SKM-1 treated with dmso at 0.1 percent for 144 hours (cell line): ENCODE measurements around the gene SMIM3.
"Not testable (repeated sequence)": the region's sequence is repeated elsewhere in the genome, so short reads cannot be mapped to it uniquely, and the experiment has no call there.

Experiments used
- DNase-seq: peaks from one replicate; lab custom pipeline; 2025; ENCODE audit not compliant: unreplicated experiment; lab: John Stamatoyannopoulos, UW

Gene SMIM3, protein sequence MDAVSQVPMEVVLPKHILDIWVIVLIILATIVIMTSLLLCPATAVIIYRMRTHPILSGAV

GRCh38 chr5:150778517-150779396 is at the start of gene SMIM3:
Gene SMIM3 (plus strand): TSS chr5:150778757. CDS start chr5:150795441, 16,684 bp downstream.
- DNase-seq = peak; percentile 51

DNA sequence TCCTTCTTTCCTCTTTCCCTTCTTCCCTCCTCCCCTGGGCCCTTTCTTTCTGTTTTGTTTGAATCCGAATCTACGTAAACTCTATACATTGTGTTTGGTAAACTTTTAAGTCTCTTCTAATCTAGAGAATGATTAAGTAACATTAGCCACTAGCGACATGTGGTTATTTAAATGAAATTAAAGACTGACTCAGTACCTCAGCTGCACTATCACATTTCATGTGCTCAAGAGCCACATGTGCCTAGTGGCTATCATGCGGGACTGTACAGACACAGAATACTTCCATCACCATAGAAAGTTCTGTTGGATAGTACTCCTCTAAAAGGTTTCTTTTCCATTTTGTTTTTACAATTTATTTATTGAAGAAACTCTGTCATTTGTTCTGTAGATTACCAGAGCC is 48.7 kb upstream of the SMIM3 start:
- no peak for DNase-seq

DNA sequence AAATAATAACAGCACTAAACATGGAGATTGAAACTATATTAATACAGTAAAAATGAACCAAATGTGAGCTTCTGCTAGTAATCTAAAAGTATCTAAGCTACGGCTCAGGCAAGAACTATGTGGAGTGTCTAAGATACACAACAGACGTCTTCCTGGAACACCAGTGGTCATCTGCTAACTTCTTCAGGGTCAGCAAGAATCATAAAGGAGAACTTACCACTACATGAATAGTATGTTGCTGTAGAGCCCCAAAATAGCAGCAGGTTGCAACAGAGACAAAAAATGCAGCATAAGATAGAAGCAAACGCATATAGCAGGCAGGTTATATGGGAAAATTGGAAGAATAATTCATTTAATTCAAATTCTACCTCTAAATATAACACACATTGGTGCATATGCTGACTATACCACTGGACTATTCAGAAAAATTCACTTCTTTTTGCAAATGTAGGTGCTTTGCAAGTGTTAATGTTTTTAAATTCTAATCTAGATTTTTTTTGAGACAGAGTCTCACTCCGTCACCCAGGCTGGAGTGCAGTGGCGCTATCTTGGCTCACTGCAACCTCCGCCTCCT is 46.8 kb upstream of the SMIM3 start:
- no peak for DNase-seq

DNA sequence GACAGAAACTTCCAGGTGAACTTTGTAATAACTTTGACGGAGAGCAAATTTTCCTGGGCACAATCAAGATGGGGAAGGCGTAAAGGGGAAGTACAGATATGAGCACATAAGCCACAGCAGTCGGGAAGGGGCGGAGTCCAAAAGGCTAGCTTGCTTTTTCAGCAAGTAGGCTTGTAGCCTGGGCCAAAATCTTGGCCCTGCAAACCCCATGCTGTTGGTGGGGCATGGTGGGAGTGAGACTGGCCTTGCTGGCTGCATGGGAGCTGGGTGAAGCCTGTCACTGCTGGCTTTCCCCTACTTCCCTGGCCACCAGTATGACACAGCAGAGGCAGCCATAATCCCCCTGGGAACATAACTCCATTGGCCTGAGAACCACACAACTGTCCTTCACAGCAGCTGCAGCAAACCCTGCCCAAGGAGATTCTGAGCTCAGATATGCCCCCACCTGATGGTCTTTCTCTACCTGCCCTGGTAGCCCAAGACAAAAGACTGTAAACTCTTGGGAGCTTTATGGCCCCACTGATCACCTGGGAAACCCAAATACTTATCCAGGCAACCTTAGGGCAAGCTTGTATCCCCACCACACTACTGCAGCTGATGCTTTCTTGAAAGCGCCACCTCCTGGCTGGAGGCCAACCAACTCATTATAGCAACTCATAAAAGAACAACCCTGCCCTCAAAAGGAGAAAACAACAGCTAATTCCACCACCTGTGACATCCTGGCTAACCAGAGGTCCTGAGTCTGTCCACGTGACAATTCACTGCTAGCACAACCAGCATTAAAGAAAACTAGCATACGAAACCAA is 43.8 kb upstream of the SMIM3 start:
- DNase-seq = peak; percentile 87

DNA sequence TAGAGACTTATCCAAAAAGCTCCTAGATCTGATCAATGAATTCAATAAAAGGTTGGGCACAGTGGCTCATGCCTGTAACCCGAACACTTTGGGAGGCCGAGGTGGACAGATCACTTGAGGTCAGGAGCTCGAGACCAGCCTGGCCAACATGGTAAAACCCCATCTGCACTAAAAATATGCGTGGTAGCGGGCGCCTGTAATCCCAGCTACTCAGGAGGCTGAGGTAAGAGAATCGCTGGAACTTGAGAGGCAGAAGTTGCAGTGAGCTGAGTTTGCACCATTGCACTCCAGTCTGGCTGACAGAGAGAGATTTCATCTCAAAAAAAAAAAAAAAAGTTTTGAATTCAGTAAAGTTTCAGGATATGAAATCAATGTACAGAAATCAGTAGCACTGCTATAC is 39.7 kb upstream of the SMIM3 start:
- no peak for DNase-seq

GRCh38 chr5:150740992-150741391 is 37.6 kb upstream of the SMIM3 start:
- no peak for DNase-seq

DNA sequence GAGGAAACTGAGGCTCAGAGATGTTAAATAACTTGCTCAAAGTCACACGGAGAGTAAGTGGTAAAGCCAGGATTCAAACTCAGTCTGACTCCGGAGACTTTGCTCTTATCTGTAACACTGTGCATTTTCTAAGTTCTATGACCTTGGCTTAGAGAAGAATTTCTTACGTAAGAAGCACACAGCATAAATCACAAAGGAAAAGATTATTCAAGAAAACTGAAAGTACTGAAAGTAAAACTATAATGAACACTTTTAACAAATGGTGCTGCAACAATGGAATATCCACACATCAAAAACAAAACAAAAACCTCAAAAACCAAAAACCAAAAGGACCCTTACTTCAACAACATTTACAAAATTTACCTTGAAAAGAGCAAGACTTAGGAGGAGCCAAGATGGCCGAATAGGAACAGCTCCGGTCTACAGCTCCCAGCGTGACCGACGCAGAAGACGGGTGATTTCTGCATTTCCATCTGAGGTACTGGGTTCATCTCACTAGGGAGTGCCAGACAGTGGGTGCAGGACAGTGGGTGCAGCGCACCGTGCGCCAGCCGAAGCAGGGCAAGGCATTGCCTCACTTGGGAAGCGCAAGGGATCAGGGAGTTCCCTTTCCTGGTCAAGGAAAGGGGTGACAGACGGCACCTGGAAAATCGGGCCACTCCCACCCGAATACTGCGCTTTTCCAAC is 36.0 kb upstream of the SMIM3 start:
- DNase-seq = not testable (repeated sequence)

DNA sequence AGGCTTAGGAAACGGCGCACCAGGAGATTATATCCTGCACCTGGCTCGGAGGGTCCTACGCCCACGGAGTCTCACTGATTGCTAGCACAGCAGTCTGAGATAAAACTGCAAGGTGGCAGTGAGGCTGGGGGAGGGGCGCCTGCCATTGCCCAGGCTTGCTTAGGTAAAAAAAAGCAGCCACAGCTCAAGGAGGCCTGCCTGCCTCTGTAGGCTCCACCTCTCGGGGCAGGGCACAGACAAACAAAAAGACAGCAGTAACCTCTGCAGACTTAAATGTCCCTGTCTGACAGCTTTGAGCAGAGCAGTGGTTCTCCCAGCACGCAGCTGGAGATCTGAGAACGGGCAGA is 35.4 kb upstream of the SMIM3 start:
- not testable (repeated sequence) for DNase-seq

- DNase-seq = no peak
These were observed 28.1 kb upstream of the SMIM3 start for GRCh38 chr5:150750469-150750868.

DNA sequence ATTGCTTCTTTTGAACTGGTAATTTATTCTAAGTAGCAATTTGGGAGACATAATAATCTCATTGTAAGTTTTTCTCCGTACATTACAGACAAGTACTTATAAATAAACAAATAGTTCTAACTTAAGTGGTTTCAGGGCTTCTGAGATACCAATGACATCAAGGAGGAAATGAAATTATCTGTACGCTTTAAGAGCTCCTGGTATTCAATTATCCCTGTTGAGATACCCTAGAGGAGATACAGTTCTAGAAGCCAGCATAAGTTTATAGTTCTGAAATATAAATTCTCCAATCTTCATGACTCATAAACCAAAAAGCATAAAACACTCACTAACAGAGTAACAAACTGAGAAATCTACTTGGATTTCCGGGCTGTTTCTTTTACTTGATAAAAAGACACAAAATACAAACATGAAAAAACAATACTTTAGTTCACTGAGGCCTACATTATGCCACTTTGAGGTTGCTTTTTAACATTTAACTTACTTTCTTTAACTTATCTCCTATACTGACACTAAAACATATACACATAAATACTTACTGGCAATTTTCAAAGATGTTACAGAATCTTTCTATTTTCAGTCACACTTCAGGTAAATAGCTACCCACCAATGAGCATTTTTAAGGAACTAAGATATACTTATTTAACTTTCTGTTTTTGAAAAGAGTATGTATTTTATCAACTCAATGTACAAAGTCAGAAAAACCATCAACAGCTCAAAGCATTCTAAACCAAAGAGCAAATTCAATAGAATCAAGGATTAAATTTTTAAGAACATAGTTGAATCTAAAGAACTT is 27.3 kb upstream of the SMIM3 start:
- no peak for DNase-seq

DNA sequence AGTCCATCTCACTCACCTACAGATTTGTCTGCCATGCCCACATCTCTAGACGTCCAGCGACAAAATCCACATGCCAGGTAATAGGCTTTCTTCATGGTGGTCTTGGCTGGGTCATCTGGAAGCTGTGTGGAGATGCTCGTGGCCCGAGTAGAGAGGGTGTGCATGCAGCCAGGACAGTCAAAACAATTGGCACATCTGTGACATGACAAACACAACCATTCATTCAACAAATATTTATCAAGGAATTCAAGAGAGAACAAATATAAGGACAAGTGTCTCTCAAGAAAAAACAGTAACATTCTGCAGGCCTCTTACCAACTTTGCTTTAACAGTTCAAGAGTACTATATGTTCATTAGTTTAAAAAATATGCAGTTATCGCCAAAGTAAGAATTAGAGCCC is 25.1 kb upstream of the SMIM3 start:
- no peak for DNase-seq

DNA sequence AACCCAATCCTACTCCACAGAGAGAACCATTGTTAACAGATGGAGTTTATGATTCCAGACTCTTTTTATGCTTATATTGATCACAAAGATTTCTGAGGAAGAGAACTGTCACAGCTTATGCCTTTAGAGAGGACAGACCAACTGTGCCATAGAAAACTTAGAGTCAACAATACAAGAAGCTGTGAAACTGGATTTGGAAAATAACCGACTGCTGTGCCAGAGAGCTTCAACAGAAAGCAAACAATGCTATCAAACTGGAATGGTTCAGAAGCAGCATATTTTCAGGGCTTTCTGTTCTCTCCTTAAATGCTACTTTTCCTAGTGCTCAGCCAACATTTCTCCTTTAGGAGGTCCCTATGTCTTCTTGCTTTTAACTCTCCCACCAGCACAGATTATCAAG is 24.7 kb upstream of the SMIM3 start:
- no peak for DNase-seq

GRCh38 chr5:150757087-150757649 is 21.4 kb upstream of the SMIM3 start:
- DNase-seq = no peak

DNA sequence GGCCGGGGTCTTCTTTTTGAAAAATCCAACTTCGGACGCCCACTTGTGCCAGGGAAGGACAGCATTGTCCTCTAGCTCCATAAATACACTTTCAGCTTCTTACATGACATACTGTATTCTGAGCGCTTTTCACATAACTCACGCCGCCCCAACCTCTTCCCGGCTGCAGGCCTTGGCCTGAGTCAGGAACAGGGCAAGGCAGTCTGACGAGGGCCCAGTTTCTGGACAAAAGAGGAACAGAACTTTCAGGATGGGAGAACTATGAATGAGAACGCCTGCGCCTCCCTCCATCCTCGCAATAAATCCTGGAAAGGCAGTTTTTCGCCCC is 20.4 kb upstream of the SMIM3 start:
- DNase-seq = no peak

- DNase-seq = peak; percentile 99
These were observed 19.8 kb upstream of the SMIM3 start, which contains the start of gene DCTN4 for GRCh38 chr5:150758531-150759333. Gene DCTN4 (minus strand): TSS chr5:150759017. CDS start chr5:150758993, 24 bp downstream.

DNA sequence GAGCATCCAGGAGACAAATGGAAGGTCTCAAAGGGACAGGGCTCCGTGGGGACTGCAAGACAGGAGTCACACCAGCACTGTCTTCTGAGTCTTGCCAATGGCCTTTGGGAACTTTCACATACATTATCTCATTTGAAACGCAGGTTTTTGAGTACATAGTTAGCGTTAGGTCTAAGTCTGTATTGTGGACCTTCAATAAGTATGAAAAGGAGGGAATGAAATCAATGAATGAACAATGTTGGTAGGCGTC is 19.3 kb upstream of the SMIM3 start:
- no peak for DNase-seq

DNA sequence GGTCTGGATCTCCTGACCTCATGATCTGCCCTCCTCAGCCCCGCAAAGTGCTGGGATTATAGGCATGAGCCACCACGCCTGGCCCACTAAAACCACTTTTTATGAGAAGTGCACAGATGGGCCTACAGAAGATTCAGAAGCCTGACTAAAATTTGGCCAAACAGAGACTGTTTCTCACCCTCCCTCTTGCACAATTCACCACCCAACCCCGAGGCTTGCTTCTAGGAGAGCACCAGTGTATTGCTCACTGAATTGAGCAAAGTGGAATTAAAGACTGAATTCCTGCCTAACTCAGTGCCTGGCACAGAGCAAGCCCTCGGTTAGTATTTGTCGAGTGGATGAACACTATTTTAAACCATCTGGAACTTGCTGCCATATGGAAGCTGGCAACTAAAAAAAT is 16.3 kb upstream of the SMIM3 start:
- peak; percentile 87 for DNase-seq

GRCh38 chr5:150763023-150763769 is 15.4 kb upstream of the SMIM3 start:
- DNase-seq = peak; percentile 96

GRCh38 chr5:150764530-150764929 is 14.0 kb upstream of the SMIM3 start:
- peak; percentile 50 for DNase-seq
